Upper lobe of left lung (tissue), 6 donors: Measurements from ENCODE around the gene ZDHHC8. TPM values are rescaled to one million over a fixed set of nuclear protein-coding genes. Genes with fewer than 3 reads are reported as not detected.

Source experiments
- ATAC-seq, 2 donors: fragments of 200-7000 bp; cut with Tn5 transposase; one replicate each; pipeline ENCODE4 v1.9.1; 2022; ENCODE audit warnings: mild to moderate bottlenecking in 2 of 2, moderate library complexity in 2 of 2; ENCODE audit not compliant: low FRiP score in 2 of 2
- DNase-seq, 2 donors: peaks; one replicate each; pipeline ENCODE4 v3.0.0-alpha.2; 2019 to 2020
- H3K27ac ChIP-seq, 4 donors: fragments of 200-600 bp; sonication (generic); one replicate each; pipeline ENCODE4 v1.5.1; 2016 to 2019
- H3K27me3 ChIP-seq, 4 donors: fragments of 200-600 bp; sonication (generic); one replicate each; pipeline ENCODE4 v1.5.1; 2017 to 2019
- H3K36me3 ChIP-seq, 4 donors: fragments of 200-600 bp; sonication (generic); one replicate each; pipeline ENCODE4 v1.5.1; 2016 to 2019
- H3K4me1 ChIP-seq, 4 donors: fragments of 200-600 bp; sonication (generic); one replicate each; pipeline ENCODE4 v1.5.1; 2018 to 2019
- H3K4me3 ChIP-seq, 4 donors: fragments of 200-600 bp; sonication (generic); one replicate each; pipeline ENCODE4 v1.5.1; 2017 to 2019; ENCODE audit warnings: mild to moderate bottlenecking in 2 of 4, moderate library complexity in 1 of 4
- H3K9me3 ChIP-seq, 4 donors: fragments of 200-600 bp; sonication (generic); one replicate each; pipeline ENCODE4 v1.5.1; 2018 to 2019
- CTCF ChIP-seq, 6 experiments: fragments of 450-650 bp in 4 of 6; fragments of 200-600 bp in 2 of 6; sonication (generic) in 2 of 6; IDR thresholded peaks; one replicate each; pipeline ENCODE4 v1.5.1; 2016 to 2019; ENCODE audit warnings: antibody characterized with exemption in 6 of 6
- EP300 ChIP-seq, 4 donors: sonication (generic); formaldehyde crosslinking; IDR thresholded peaks; one replicate each; pipeline ENCODE4 v1.5.1; 2017; ENCODE audit warnings: antibody characterized with exemption in 4 of 4, control low read depth in 2 of 4
- POLR2A ChIP-seq, 4 donors: fragments of 450-650 bp; IDR thresholded peaks; one replicate each; pipeline ENCODE4 v1.5.1; 2016 to 2017; ENCODE audit warnings: antibody characterized with exemption in 4 of 4, mild to moderate bottlenecking in 2 of 4
- POLR2AphosphoS5 ChIP-seq, 2 donors: sonication (generic); formaldehyde crosslinking; IDR thresholded peaks; one replicate each; pipeline ENCODE4 v1.5.1; 2017; ENCODE audit warnings: antibody characterized with exemption in 2 of 2
- WGBS, 2 donors: methylation state at CpG; one replicate each; pipeline ENCODE4 v1.1.5; 2017 to 2018; 5-methylcytosine and 5-hydroxymethylcytosine counted together
- total RNA-seq, 6 donors: library from RNA; depleted of rRNA in 4 of 6; stranded (reverse); fragments of >200 nt in 4 of 6; gene quantifications; one replicate each; pipeline versions ENCODE4 v1.1.0 to v1.2.1, GENCODE V29; 2016 to 2021
- donor health status: DM: no; HTN: no; CAD: no; lungs with moderate emphysema.
- donor health status: DM: no; HTN: yes; CAD: no; lungs with severe emphysema.

ZDHHC8 gene
- total RNA-seq, 6 donors from 2014 or later: 19.5 to 87.1 (median 63.9) TPM

- Histone ChIP-seq H3K27ac (no peak overlapping the region), H3K4me1 (no peaks in the 10 kb centered on the region), H3K27me3 (no peaks in the 10 kb centered on the region), H3K4me3 (no peak overlapping the region), H3K36me3 (no peaks in the 10 kb centered on the region), H3K9me3 (no peaks in the 10 kb centered on the region)
- no peak for DNase-seq
- WGBS, 2 donors: 84% methylated on average over 9 of the region's 9 CpGs; no CpG with 5 or more reads in 1 of the 2 donors
- TF ChIP-seq EP300 (IDR thresholded peaks at IDR 0.05) (no peak), POLR2AphosphoS5 (IDR thresholded peaks at IDR 0.05) (no peak), POLR2A (IDR thresholded peaks at IDR 0.05) (no peak), CTCF (IDR thresholded peaks at IDR 0.05) (no peak)
- no peak for ATAC-seq
Observed at GRCh38 chr22:20182365-20182764, 50.8 kb downstream of the ZDHHC8 start.

- no peak for ATAC-seq
- Histone ChIP-seq H3K9me3 (no peaks in the 10 kb centered on the region), H3K27me3 (no peaks in the 10 kb centered on the region), H3K4me1 (no peaks in the 10 kb centered on the region), H3K36me3 (no peaks in the 10 kb centered on the region), H3K27ac (no peak overlapping the region), H3K4me3 (no peak overlapping the region)
- no peak for DNase-seq
- TF ChIP-seq POLR2AphosphoS5 (IDR thresholded peaks at IDR 0.05): no peak
- no peak for TF ChIP-seq CTCF (IDR thresholded peaks at IDR 0.05)
- TF ChIP-seq EP300 (IDR thresholded peaks at IDR 0.05): no peak
- TF ChIP-seq POLR2A (IDR thresholded peaks at IDR 0.05): no peak
- 87 to 99% methylated on average over 7 to 8 of the region's 8 CpGs for WGBS, 2 donors
Observed at GRCh38 chr22:20183101-20183500, 51.5 kb downstream of the ZDHHC8 start.

GRCh38 chr22:20183823-20184222 lies 52.2 kb downstream of the ZDHHC8 start:
- no peak for DNase-seq
- H3K4me3 ChIP-seq: no peak overlapping the region
- TF ChIP-seq CTCF (IDR thresholded peaks at IDR 0.05) (no peak), POLR2AphosphoS5 (IDR thresholded peaks at IDR 0.05) (no peak), EP300 (IDR thresholded peaks at IDR 0.05) (no peak), POLR2A (IDR thresholded peaks at IDR 0.05) (no peak)
- no peak for ATAC-seq
- no peaks in the 10 kb centered on the region for H3K9me3 ChIP-seq
- H3K27ac ChIP-seq: no peak overlapping the region
- 98 to 100% methylated on average over 2 to 6 of the region's 6 CpGs for WGBS, 2 donors
- H3K27me3 ChIP-seq: no peaks in the 10 kb centered on the region
- H3K4me1 ChIP-seq: no peaks in the 10 kb centered on the region
- H3K36me3 ChIP-seq: no peaks in the 10 kb centered on the region

GRCh38 chr22:20184501-20185165 lies 53.0 kb downstream of the ZDHHC8 start:
- H3K27me3 ChIP-seq: no peaks in the 10 kb centered on the region
- no peaks in the 10 kb centered on the region for H3K36me3 ChIP-seq
- no peak overlapping the region for H3K4me3 ChIP-seq
- peak in 1 of 2 donors; percentile 83 for DNase-seq
- no peaks in the 10 kb centered on the region for H3K9me3 ChIP-seq
- no peak for TF ChIP-seq POLR2AphosphoS5 (IDR thresholded peaks at IDR 0.05)
- no peak for TF ChIP-seq EP300 (IDR thresholded peaks at IDR 0.05)
- 67 to 89% methylated on average over 3 to 14 of the region's 18 CpGs for WGBS, 2 donors
- no peak overlapping the region for H3K27ac ChIP-seq
- H3K4me1 ChIP-seq: no peaks in the 10 kb centered on the region
- ATAC-seq: no peak

- H3K9me3 ChIP-seq: no peaks in the 10 kb centered on the region
- ATAC-seq (no peak), DNase-seq (no peak)
- H3K36me3 ChIP-seq: no peaks in the 10 kb centered on the region
- H3K4me1 ChIP-seq: no peaks in the 10 kb centered on the region
- 81 to 88% methylated on average over 5 to 6 of the region's 6 CpGs for WGBS, 2 donors
- no peak overlapping the region for H3K4me3 ChIP-seq
- H3K27ac ChIP-seq: no peak overlapping the region
- no peaks in the 10 kb centered on the region for H3K27me3 ChIP-seq
- no peak for TF ChIP-seq POLR2AphosphoS5 (IDR thresholded peaks at IDR 0.05)
- TF ChIP-seq EP300 (IDR thresholded peaks at IDR 0.05): no peak
- TF ChIP-seq POLR2A (IDR thresholded peaks at IDR 0.05): no peak
- no peak for TF ChIP-seq CTCF (IDR thresholded peaks at IDR 0.05)
Observed at GRCh38 chr22:20185750-20186149, 54.1 kb downstream of the ZDHHC8 start.
